Testis (tissue), 3 donors: Measurements from ENCODE around the gene ZNF747. TPM values are rescaled to one million over a fixed set of nuclear protein-coding genes. Genes with fewer than 3 reads are reported as not detected.

Source experiments
- DNase-seq: peaks from one replicate; pipeline ENCODE4 v3.0.0-alpha.2; 2019
- H3K27ac ChIP-seq, 2 donors: fragments of 200-600 bp; sonication (generic); one replicate each; pipeline ENCODE4 v1.5.1; 2019
- H3K27me3 ChIP-seq: fragments of 200-600 bp; sonication (generic); one replicate; pipeline ENCODE4 v1.5.1; 2019
- H3K36me3 ChIP-seq: fragments of 200-600 bp; sonication (generic); one replicate; pipeline ENCODE4 v1.5.1; 2017; ENCODE audit warnings: low read depth; ENCODE audit errors: missing control alignments
- H3K4me1 ChIP-seq: fragments of 200-600 bp; sonication (generic); one replicate; pipeline ENCODE4 v1.5.1; 2019
- H3K4me3 ChIP-seq, 2 donors: fragments of 200-600 bp; sonication (generic); one replicate each; pipeline ENCODE4 v1.5.1; 2017 to 2019
- H3K9me3 ChIP-seq: fragments of 200-600 bp; sonication (generic); one replicate; pipeline ENCODE4 v1.5.1; 2017
- POLR2A ChIP-seq: fragments of 450-650 bp; IDR thresholded peaks from one replicate; pipeline ENCODE4 v1.6.1; 2017; ENCODE audit warnings: antibody characterized with exemption, mild to moderate bottlenecking, moderate library complexity
- WGBS, 2 donors: methylation state at CpG; one replicate each; pipeline ENCODE4 v1.1.5; 2018; 5-methylcytosine and 5-hydroxymethylcytosine counted together
- intact Hi-C: fragments of 100-400 bp; cut with DNase I; formaldehyde crosslinking; loops from one replicate; pipeline ENCODE4 v1.15.1; 2023; ENCODE audit warnings: low total_unique reads
- polyA plus RNA-seq: library from polyadenylated mRNA; stranded (reverse); fragments of 350-450 nt; fragmentation: Illumina TruSeq; extraction: RNeasy Lipid Tissue Mini Kit (QIAGEN cat#74804); gene quantifications from one replicate; pipeline ENCODE4 v1.2.3, GENCODE V29; 2014; ENCODE audit warnings: low read depth, low replicate concordance; ENCODE audit not compliant: insufficient read depth
- total RNA-seq, 2 donors: library from RNA; depleted of rRNA; stranded (reverse); fragments of >200 nt; gene quantifications; one replicate each; pipeline ENCODE4 v1.2.3, GENCODE V29; 2016
- TF ChIP-seq, protein P1 (sequence below), 3 experiments: fragments of 450-650 bp in 2 of 3; fragments of 200-600 bp in 1 of 3; sonication (generic) in 1 of 3; IDR thresholded peaks; one replicate each; pipeline ENCODE4 v1.5.1; 2016 to 2019; ENCODE audit warnings: antibody characterized with exemption in 3 of 3, mild to moderate bottlenecking in 2 of 3, moderate library complexity in 1 of 3

Gene ZNF747
- total and polyA plus RNA-seq, 3 donors from 2014 or later = 13.1 to 23.3 (median 18.7) TPM

DNA sequence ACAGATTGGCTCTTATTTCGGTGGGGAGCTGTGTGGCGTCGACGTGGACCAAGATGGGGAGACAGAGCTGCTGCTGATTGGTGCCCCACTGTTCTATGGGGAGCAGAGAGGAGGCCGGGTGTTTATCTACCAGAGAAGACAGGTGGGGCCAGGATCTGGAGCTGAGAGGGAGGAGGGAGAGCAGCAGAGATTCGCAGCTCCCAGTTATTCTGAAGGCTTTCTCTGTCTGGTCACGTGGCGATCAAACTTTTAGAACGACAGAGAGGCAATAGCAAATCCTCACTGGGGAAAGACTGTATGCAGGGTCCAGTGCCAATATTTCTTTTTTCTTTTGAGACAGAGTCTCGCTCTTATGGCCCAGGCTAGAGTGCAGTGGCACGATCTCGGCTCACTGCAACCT, 39.9 kb downstream of the ZNF747 start:
- H3K4me3 ChIP-seq = no peak overlapping the region
- TF ChIP-seq, protein P1, sequence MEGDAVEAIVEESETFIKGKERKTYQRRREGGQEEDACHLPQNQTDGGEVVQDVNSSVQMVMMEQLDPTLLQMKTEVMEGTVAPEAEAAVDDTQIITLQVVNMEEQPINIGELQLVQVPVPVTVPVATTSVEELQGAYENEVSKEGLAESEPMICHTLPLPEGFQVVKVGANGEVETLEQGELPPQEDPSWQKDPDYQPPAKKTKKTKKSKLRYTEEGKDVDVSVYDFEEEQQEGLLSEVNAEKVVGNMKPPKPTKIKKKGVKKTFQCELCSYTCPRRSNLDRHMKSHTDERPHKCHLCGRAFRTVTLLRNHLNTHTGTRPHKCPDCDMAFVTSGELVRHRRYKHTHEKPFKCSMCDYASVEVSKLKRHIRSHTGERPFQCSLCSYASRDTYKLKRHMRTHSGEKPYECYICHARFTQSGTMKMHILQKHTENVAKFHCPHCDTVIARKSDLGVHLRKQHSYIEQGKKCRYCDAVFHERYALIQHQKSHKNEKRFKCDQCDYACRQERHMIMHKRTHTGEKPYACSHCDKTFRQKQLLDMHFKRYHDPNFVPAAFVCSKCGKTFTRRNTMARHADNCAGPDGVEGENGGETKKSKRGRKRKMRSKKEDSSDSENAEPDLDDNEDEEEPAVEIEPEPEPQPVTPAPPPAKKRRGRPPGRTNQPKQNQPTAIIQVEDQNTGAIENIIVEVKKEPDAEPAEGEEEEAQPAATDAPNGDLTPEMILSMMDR (IDR thresholded peaks at IDR 0.05) = no peak
- TF ChIP-seq POLR2A = no peak
- DNase-seq = no peak
- H3K27ac ChIP-seq = no peak overlapping the region
- no peaks in the 10 kb centered on the region for H3K36me3 ChIP-seq
- 69 to 71% methylated on average over 12 of the region's 12 CpGs for WGBS, 2 donors
- no peaks in the 10 kb centered on the region for H3K27me3 ChIP-seq
- H3K4me1 ChIP-seq = no peaks in the 10 kb centered on the region
- intact Hi-C loops = no loop called here
- H3K9me3 ChIP-seq = no peaks in the 10 kb centered on the region

DNA sequence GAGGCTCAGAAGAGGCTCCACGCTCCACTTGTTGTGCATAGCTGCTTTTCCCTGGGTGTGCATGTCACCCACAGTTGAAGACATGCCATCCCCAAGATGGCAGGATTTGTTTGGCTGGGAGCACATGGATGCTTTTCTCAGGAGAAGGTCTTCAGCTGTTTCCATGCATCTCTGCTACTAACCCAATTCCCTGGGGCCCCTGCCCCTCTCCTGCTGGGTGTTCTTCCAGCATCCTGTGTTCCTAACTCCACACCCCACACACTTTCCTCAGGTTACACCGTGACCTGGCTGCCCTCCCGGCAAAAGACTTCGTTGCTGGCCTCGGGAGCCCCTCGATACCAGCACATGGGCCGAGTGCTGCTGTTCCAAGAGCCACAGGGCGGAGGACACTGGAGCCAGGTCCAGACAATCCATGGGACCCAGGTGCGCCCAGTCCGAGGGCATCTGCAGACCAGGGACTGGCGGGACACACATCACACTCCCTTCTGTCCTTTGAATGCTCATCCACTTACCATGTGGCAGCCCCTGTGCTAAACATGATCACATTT, 40.6 kb downstream of the ZNF747 start:
- Histone ChIP-seq H3K4me3 (no peak overlapping the region), H3K36me3 (no peaks in the 10 kb centered on the region), H3K27me3 (no peaks in the 10 kb centered on the region), H3K4me1 (no peaks in the 10 kb centered on the region), H3K27ac (no peak overlapping the region), H3K9me3 (no peaks in the 10 kb centered on the region)
- no peak for DNase-seq
- 81 to 86% methylated on average over 8 to 11 of the region's 11 CpGs for WGBS, 2 donors
- intact Hi-C loops = no loop called here
- TF ChIP-seq, protein P1 (IDR thresholded peaks at IDR 0.05) = no peak
- no peak for TF ChIP-seq POLR2A

DNA sequence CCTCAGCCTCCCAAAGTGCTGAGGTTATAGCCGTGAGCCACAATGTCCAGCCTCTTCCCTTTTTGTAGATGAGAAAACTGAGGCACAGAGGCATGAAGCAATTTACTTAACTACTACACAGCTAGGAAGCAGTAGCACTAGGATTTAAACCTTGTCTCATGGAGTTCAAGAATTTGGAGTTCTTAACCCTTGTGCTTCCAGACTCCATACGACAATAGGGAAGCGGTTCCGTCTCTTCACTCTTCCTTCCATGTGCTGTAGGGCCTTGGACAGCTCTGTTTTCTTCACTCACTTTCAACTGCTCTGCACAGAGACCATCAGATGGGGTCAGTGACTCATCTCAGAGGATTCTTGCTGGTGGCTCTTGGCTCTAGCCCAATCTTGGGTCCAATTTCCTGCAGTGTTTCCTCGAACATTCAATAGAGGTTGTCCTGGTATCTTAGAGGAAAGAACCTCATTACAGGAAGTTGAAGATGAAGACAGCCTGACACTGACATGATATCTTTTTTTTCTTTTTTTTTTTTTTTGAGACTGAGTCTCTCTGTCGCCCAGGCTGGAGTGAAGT, 42.8 kb downstream of the ZNF747 start:
- intact Hi-C loops = no loop called here
- Histone ChIP-seq H3K27ac (no peak overlapping the region), H3K9me3 (no peaks in the 10 kb centered on the region), H3K4me1 (no peaks in the 10 kb centered on the region), H3K4me3 (no peak overlapping the region), H3K36me3 (no peaks in the 10 kb centered on the region), H3K27me3 (no peaks in the 10 kb centered on the region)
- no peak for DNase-seq
- 62 to 64% methylated on average over 6 of the region's 6 CpGs for WGBS, 2 donors
- TF ChIP-seq, protein P1 (IDR thresholded peaks at IDR 0.05) = no peak
- TF ChIP-seq POLR2A = no peak

DNA sequence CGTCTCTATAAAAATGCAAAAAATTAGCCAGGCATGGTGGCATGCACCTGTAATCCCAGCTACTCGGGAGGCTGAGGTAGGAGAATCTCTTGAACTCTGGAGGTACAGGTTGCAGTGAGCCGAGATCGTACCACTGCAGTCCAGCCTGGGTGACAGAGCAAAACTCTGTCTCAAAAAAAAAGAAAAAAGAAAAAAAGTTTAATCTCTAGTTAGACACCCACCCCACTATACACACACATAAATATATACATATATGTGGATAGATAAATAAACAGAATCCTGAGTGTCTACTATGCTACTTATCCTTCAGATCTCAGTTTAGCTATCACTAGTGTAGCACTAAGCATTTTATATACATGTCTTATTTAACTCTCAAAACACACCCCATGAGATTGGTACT, 43.4 kb downstream of the ZNF747 start:
- Histone ChIP-seq H3K9me3 (no peaks in the 10 kb centered on the region), H3K4me3 (no peak overlapping the region), H3K4me1 (no peaks in the 10 kb centered on the region), H3K27me3 (no peaks in the 10 kb centered on the region), H3K36me3 (no peaks in the 10 kb centered on the region), H3K27ac (no peak overlapping the region)
- 82 to 90% methylated on average over 4 of the region's 4 CpGs for WGBS, 2 donors
- no peak for DNase-seq
- TF ChIP-seq POLR2A = no peak
- TF ChIP-seq, protein P1 (IDR thresholded peaks at IDR 0.05) = no peak
- intact Hi-C loops = no loop called here

DNA sequence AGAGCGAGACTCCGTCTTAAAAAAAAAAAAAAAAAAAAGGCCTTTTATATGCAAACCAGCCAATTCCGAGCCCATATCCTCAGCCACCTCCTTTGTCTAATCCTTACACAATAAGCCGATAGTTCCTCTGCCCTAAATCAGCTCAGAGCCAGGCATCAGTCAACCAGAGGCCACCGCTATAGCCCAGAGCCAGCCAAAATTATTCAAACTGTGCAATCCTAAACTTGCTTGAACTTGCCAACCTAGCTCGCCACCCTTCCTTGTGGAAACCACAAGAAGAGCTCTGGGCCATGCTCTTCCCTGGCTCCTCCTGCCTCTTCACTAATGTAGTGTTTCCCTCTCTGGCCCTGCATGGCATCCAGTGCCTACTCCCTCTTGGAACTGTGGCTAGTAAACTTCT, 44.4 kb downstream of the ZNF747 start:
- H3K27me3 ChIP-seq = no peaks in the 10 kb centered on the region
- no peaks in the 10 kb centered on the region for H3K36me3 ChIP-seq
- no peaks in the 10 kb centered on the region for H3K9me3 ChIP-seq
- intact Hi-C loops = no loop called here
- no peaks in the 10 kb centered on the region for H3K4me1 ChIP-seq
- TF ChIP-seq, protein P1 (IDR thresholded peaks at IDR 0.05) = no peak
- no peak for TF ChIP-seq POLR2A
- H3K27ac ChIP-seq = no peak overlapping the region
- no peak for DNase-seq
- no peak overlapping the region for H3K4me3 ChIP-seq
- 79 to 86% methylated on average over 6 of the region's 6 CpGs for WGBS, 2 donors
